Hindlimb muscle (tissue), 1 donor: ENCODE results near the gene NOL4L. TPM values are rescaled to one million over a fixed set of nuclear protein-coding genes. Genes with fewer than 3 reads are reported as not detected.

ENCODE experiments used
- DNase-seq: peaks from one replicate; pipeline ENCODE4 v3.0.0-alpha.2; 2013
- polyA plus RNA-seq: library from polyadenylated mRNA; unstranded; fragments of 120-200 nt; gene quantifications from one replicate; pipeline ENCODE4 v1.2.1, GENCODE V29; 2013; ENCODE audit not compliant: insufficient read length

Gene NOL4L
- polyA plus RNA-seq, 1 donor, result 17.6 TPM

- DNase-seq, result no peak
These were observed 28.3 kb upstream of the NOL4L start for GRCh38 chr20:32613192-32614053.

- DNase-seq, result no peak
These were observed 27.4 kb upstream of the NOL4L start for GRCh38 chr20:32612351-32613191.

- DNase-seq, result no peak
These were observed 26.7 kb upstream of the NOL4L start for GRCh38 chr20:32611868-32612267.

- DNase-seq, result no peak
These were observed 26.2 kb upstream of the NOL4L start for GRCh38 chr20:32611286-32611685.

- no peak for DNase-seq
These were observed 25.5 kb upstream of the NOL4L start for GRCh38 chr20:32610472-32611218.

- DNase-seq, result no peak
These were observed 24.9 kb upstream of the NOL4L start for GRCh38 chr20:32609993-32610392.

- no peak for DNase-seq
These were observed 24.1 kb upstream of the NOL4L start for GRCh38 chr20:32609111-32609773.

GRCh38 chr20:32608664-32609015, 23.5 kb upstream of the NOL4L start:
- no peak for DNase-seq

- DNase-seq, result no peak
These were observed 22.9 kb upstream of the NOL4L start for GRCh38 chr20:32607727-32608663.

- DNase-seq, result no peak
These were observed 22.2 kb upstream of the NOL4L start for GRCh38 chr20:32607324-32607723.

- no peak for DNase-seq
These were observed 21.7 kb upstream of the NOL4L start for GRCh38 chr20:32606790-32607189.

- no peak for DNase-seq
These were observed 21.0 kb upstream of the NOL4L start for GRCh38 chr20:32606107-32606506.

GRCh38 chr20:32605167-32605656, 20.1 kb upstream of the NOL4L start:
- DNase-seq, result no peak

- no peak for DNase-seq
These were observed 18.1 kb upstream of the NOL4L start for GRCh38 chr20:32603046-32603726.

- DNase-seq, result no peak
These were observed 17.1 kb upstream of the NOL4L start for GRCh38 chr20:32602273-32602672.

GRCh38 chr20:32600681-32601237, 15.6 kb upstream of the NOL4L start:
- DNase-seq, result no peak

GRCh38 chr20:32599783-32600340, 14.7 kb upstream of the NOL4L start:
- DNase-seq, result no peak

- no peak for DNase-seq
These were observed 13.5 kb upstream of the NOL4L start for GRCh38 chr20:32598606-32599005.

- DNase-seq, result no peak
These were observed 12.6 kb upstream of the NOL4L start for GRCh38 chr20:32597714-32598113.
